ENCODE measurements around the gene TCEANC2.
"Not testable (repeated sequence)": the region's sequence is repeated elsewhere in the genome, so short reads cannot be mapped to it uniquely, and the experiment has no call there.

Gene TCEANC2

GRCh38 chr1:54027848-54028247, 25.6 kb upstream of the TCEANC2 start:
- DNase-seq (ENCODE audit: low spot score), result no peak

GRCh38 chr1:54028306-54029251, 24.8 kb upstream of the TCEANC2 start:
- peak; percentile 33 for DNase-seq (ENCODE audit: low spot score)

- no peak for DNase-seq (ENCODE audit: low spot score)
Observed at GRCh38 chr1:54037476-54037875, 15.9 kb upstream of the TCEANC2 start.

- DNase-seq (ENCODE audit: low spot score), result no peak
Observed at GRCh38 chr1:54041806-54042205, 11.6 kb upstream of the TCEANC2 start.

GRCh38 chr1:54045496-54045895, 7.9 kb upstream of the TCEANC2 start:
- DNase-seq (ENCODE audit: low spot score), result no peak

- DNase-seq (ENCODE audit: low spot score), result no peak
Observed at GRCh38 chr1:54046671-54047383, 6.6 kb upstream of the TCEANC2 start.

- DNase-seq (ENCODE audit: low spot score), result no peak
Observed at GRCh38 chr1:54047384-54048305, 5.8 kb upstream of the TCEANC2 start.

- not testable (repeated sequence) for DNase-seq (ENCODE audit: low spot score)
Observed at GRCh38 chr1:54050435-54050834, 3.0 kb upstream of the TCEANC2 start.

- DNase-seq (ENCODE audit: low spot score), result no peak
Observed at GRCh38 chr1:54051933-54052430, 1.4 kb upstream of the TCEANC2 start.

- DNase-seq (ENCODE audit: low spot score), result no peak
Observed at GRCh38 chr1:54052431-54052933, 926 bp upstream of the TCEANC2 start.

- DNase-seq (ENCODE audit: low spot score), result no peak
Observed at GRCh38 chr1:54053745-54054437, 483 bp downstream of the TCEANC2 start.

GRCh38 chr1:54054438-54054749, 986 bp downstream of the TCEANC2 start:
- no peak for DNase-seq (ENCODE audit: low spot score)

GRCh38 chr1:54064299-54064698, 10.9 kb downstream of the TCEANC2 start:
- no peak for DNase-seq (ENCODE audit: low spot score)

- no peak for DNase-seq (ENCODE audit: low spot score)
Observed at GRCh38 chr1:54069791-54070170, 16.4 kb downstream of the TCEANC2 start.

GRCh38 chr1:54070171-54070837, 16.9 kb downstream of the TCEANC2 start:
- DNase-seq (ENCODE audit: low spot score), result no peak

- no peak for DNase-seq (ENCODE audit: low spot score)
Observed at GRCh38 chr1:54077359-54077758, 24.0 kb downstream of the TCEANC2 start.

- DNase-seq (ENCODE audit: low spot score), result no peak
Observed at GRCh38 chr1:54080598-54081049, 27.2 kb downstream of the TCEANC2 start.

GRCh38 chr1:54081306-54082270, 28.2 kb downstream of the TCEANC2 start:
- no peak for DNase-seq (ENCODE audit: low spot score)

GRCh38 chr1:54084794-54085193, 31.4 kb downstream of the TCEANC2 start:
- no peak for DNase-seq (ENCODE audit: low spot score)

All from left forelimb (tissue), 1 donor.